CD4-positive, CD25-positive, alpha-beta regulatory T cell (primary cell): ENCODE data around the gene CCDC146. TPM values are rescaled to one million over a fixed set of nuclear protein-coding genes. Genes with fewer than 3 reads are reported as not detected.

ENCODE experiments used
- ATAC-seq, 2 donors: fragments of 150-1000 bp; cut with Tn5 transposase; one replicate each; pipeline ENCODE4 v1.10.0; 2021; ENCODE audit warnings: low read depth in 2 of 2, moderate number of reproducible peaks in 2 of 2, moderate library complexity in 1 of 2
- DNase-seq, 3 donors: peaks; one replicate each; pipeline versions ENCODE4 v3.0.0 to v3.0.0-alpha.2; 2012 to 2022; ENCODE audit warnings: mixed read lengths in 1 of 3
- H3K27ac ChIP-seq: one replicate; pipeline ENCODE4 v1.7.0; 2013; ENCODE audit warnings: mild to moderate bottlenecking, low read length; ENCODE audit not compliant: insufficient read depth, poor library complexity, severe bottlenecking
- H3K27me3 ChIP-seq: one replicate; pipeline ENCODE4 v1.7.0; 2013; ENCODE audit warnings: low read length; ENCODE audit not compliant: control insufficient read depth, insufficient read depth
- H3K36me3 ChIP-seq: one replicate; pipeline ENCODE4 v1.7.0; 2013; ENCODE audit warnings: mild to moderate bottlenecking, low read length, moderate library complexity; ENCODE audit not compliant: control insufficient read depth, insufficient read depth
- H3K4me1 ChIP-seq: 2 replicates; pipeline ENCODE4 v1.7.0; 2013; ENCODE audit warnings: mild to moderate bottlenecking, low read length; ENCODE audit not compliant: insufficient read depth, control insufficient read depth, poor library complexity, severe bottlenecking
- H3K4me3 ChIP-seq: one replicate; pipeline ENCODE4 v1.7.0; 2013; ENCODE audit warnings: low read depth, mild to moderate bottlenecking, low read length, moderate library complexity
- H3K9me3 ChIP-seq, 2 experiments: 1 replicate in 1 of 2; 2 replicates in 1 of 2; pipeline ENCODE4 v1.7.0; 2013; ENCODE audit warnings: low read length in 2 of 2, mild to moderate bottlenecking in 1 of 2, moderate library complexity in 1 of 2; ENCODE audit not compliant: control insufficient read depth in 2 of 2
- H3K27ac Mint-ChIP-seq, 3 donors: one replicate each; pipeline ENCODE4 v1.8.0; 2020 to 2022; ENCODE audit warnings: mild to moderate bottlenecking in 3 of 3, mixed read lengths in 3 of 3, moderate library complexity in 2 of 3
- H3K27me3 Mint-ChIP-seq: one replicate; pipeline ENCODE4 v1.8.0; 2022; ENCODE audit warnings: mild to moderate bottlenecking, mixed read lengths
- H3K36me3 Mint-ChIP-seq: one replicate; pipeline ENCODE4 v1.8.0; 2020; ENCODE audit warnings: mixed read lengths
- H3K4me1 Mint-ChIP-seq, 4 donors: one replicate each; pipeline ENCODE4 v1.8.0; 2020 to 2022; ENCODE audit warnings: mixed read lengths in 4 of 4, mild to moderate bottlenecking in 1 of 4
- H3K4me3 Mint-ChIP-seq, 4 donors: one replicate each; pipeline ENCODE4 v1.8.0; 2020 to 2022; ENCODE audit warnings: mild to moderate bottlenecking in 4 of 4, mixed read lengths in 4 of 4, moderate library complexity in 3 of 4
- H3K9me3 Mint-ChIP-seq, 7 donors: one replicate each; pipeline ENCODE4 v1.8.0; 2020 to 2022; ENCODE audit warnings: mixed read lengths in 7 of 7, mild to moderate bottlenecking in 3 of 7, moderate library complexity in 2 of 7
- polyA plus RNA-seq, 4 donors: library from polyadenylated mRNA; unstranded; fragments of 300-500 nt; fragmentation: Illumina TruSeq; gene quantifications; one replicate each; pipeline ENCODE4 v1.2.3, GENCODE V29; 2021
- total RNA-seq: library from RNA; stranded (reverse); gene quantifications from one replicate; pipeline ENCODE4 v1.2.3, GENCODE V29; 2022

CCDC146 gene
- total and polyA plus RNA-seq, 5 donors from 2014 or later = 1.4 to 20.1 (median 2.9) TPM

GRCh38 chr7:77254429-77254828 lies 132.0 kb downstream of the CCDC146 start:
- ATAC-seq (no peak), DNase-seq (no peak)
- no peak overlapping the region for H3K4me3 ChIP-seq
- H3K27me3 ChIP-seq = no peaks in the 10 kb centered on the region
- H3K27ac ChIP-seq = no peak overlapping the region
- H3K4me3 Mint-ChIP-seq = no peak overlapping the region
- H3K36me3 ChIP-seq = no peaks in the 10 kb centered on the region
- H3K4me1 Mint-ChIP-seq = no peaks in the 10 kb centered on the region
- H3K27me3 Mint-ChIP-seq = no peaks in the 10 kb centered on the region
- H3K36me3 Mint-ChIP-seq = peaks cover 15% of the 10 kb centered on the region
- H3K4me1 ChIP-seq = no peaks in the 10 kb centered on the region
- no peaks in the 10 kb centered on the region for H3K9me3 Mint-ChIP-seq
- no peaks in the 10 kb centered on the region for H3K9me3 ChIP-seq
- no peak overlapping the region for H3K27ac Mint-ChIP-seq

DNA sequence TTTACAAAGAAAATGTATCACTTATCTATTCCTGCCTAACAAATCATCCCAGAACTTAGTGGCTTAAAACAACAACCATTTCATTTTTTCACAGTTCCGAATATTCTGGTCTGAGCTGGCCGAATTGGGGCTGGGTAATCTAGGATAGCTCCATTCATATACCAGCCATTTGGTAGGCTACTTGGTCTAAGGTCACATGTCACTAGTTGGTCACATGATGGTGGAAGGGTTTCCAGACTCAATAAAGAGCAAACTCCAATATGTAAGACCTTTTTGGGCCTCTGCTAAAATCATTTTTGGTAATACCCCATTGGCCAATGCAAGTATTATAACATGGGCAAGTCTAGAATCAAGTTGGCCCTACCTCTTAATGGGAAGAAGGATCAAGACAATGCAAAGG lies 132.5 kb downstream of the CCDC146 start:
- H3K36me3 Mint-ChIP-seq = peaks cover 15% of the 10 kb centered on the region
- Histone ChIP-seq H3K27ac (no peak overlapping the region), H3K36me3 (no peaks in the 10 kb centered on the region), H3K27me3 (no peaks in the 10 kb centered on the region), H3K4me1 (no peaks in the 10 kb centered on the region), H3K9me3 (no peaks in the 10 kb centered on the region), H3K4me3 (no peak overlapping the region)
- no peak overlapping the region for H3K27ac Mint-ChIP-seq
- H3K9me3 Mint-ChIP-seq = peaks cover 0 to 2% (median 0%) of the 10 kb centered on the region in 7 donors
- H3K27me3 Mint-ChIP-seq = no peaks in the 10 kb centered on the region
- H3K4me1 Mint-ChIP-seq = no peaks in the 10 kb centered on the region
- ATAC-seq (no peak), DNase-seq (no peak)
- H3K4me3 Mint-ChIP-seq = no peak overlapping the region

DNA sequence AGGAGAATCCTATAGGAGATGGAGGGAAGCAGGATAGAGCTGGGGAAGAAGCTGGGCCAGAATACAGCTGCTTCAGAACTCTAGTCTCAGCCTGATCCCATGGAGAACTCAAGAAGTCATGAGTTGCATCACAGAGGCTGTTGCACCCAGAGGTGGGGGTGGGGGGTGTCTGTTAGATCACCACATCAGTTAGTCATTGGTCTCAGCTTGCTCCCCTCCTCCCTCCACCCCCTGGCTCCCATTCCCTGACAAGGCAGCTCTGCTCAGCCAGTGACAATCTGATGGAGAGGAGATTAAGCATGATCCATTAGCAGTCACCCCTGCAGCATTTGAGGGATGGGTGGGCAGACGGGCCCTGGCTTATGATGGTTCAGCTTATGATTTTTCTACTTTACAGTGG lies 135.6 kb downstream of the CCDC146 start:
- H3K4me3 Mint-ChIP-seq = no peak overlapping the region
- Histone ChIP-seq H3K27me3 (no peaks in the 10 kb centered on the region), H3K4me3 (no peak overlapping the region), H3K9me3 (no peaks in the 10 kb centered on the region), H3K36me3 (no peaks in the 10 kb centered on the region), H3K4me1 (no peaks in the 10 kb centered on the region), H3K27ac (no peak overlapping the region)
- no peak for ATAC-seq
- H3K27me3 Mint-ChIP-seq = no peaks in the 10 kb centered on the region
- H3K9me3 Mint-ChIP-seq = peaks cover 0 to 2% (median 0%) of the 10 kb centered on the region in 7 donors
- no peak overlapping the region for H3K27ac Mint-ChIP-seq
- H3K4me1 Mint-ChIP-seq = no peaks in the 10 kb centered on the region
- no peak for DNase-seq
- H3K36me3 Mint-ChIP-seq = peaks cover 21% of the 10 kb centered on the region

- DNase-seq (no peak), ATAC-seq (no peak)
- Histone ChIP-seq H3K4me3 (no peak overlapping the region), H3K4me1 (no peaks in the 10 kb centered on the region), H3K27ac (no peak overlapping the region), H3K27me3 (no peaks in the 10 kb centered on the region), H3K36me3 (no peaks in the 10 kb centered on the region), H3K9me3 (no peaks in the 10 kb centered on the region)
- Mint-ChIP-seq H3K27me3 (no peaks in the 10 kb centered on the region), H3K27ac (no peak overlapping the region), H3K4me3 (no peak overlapping the region), H3K4me1 (no peaks in the 10 kb centered on the region), H3K36me3 (peaks cover 21% of the 10 kb centered on the region), H3K9me3 (peaks cover 0 to 2% (median 0%) of the 10 kb centered on the region in 7 donors)
These were observed 136.2 kb downstream of the CCDC146 start for GRCh38 chr7:77258593-77258992.

DNA sequence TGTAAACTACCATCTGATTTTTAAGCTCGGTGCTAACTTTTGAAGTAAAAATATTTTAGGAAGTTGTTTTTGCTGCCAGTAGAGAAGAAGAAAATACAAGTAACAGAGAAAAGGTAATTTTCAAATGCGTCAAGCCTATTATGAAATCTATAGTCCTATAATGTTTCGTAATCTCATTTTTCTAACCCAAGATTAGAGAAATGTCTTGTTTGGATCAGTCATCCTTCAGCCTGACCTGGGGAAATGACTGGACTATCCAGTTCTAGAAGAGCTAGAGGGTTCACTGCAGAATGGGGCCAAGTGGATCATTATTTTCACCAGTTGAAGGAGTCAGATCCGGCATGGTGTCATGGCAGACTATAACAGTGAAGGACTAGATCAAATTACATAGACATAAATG lies 139.9 kb downstream of the CCDC146 start:
- no peaks in the 10 kb centered on the region for H3K9me3 ChIP-seq
- Mint-ChIP-seq H3K4me3 (no peak overlapping the region), H3K4me1 (peaks cover 0 to 13% (median 5%) of the 10 kb centered on the region in 4 donors), H3K27ac (no peak overlapping the region), H3K9me3 (peaks cover 0 to 2% (median 0%) of the 10 kb centered on the region in 7 donors), H3K27me3 (no peaks in the 10 kb centered on the region), H3K36me3 (peaks cover 13% of the 10 kb centered on the region)
- no peaks in the 10 kb centered on the region for H3K27me3 ChIP-seq
- H3K4me1 ChIP-seq = no peaks in the 10 kb centered on the region
- no peaks in the 10 kb centered on the region for H3K36me3 ChIP-seq
- ATAC-seq (no peak), DNase-seq (no peak)
- H3K4me3 ChIP-seq = no peak overlapping the region
- no peak overlapping the region for H3K27ac ChIP-seq

GRCh38 chr7:77265666-77266065 lies 143.3 kb downstream of the CCDC146 start:
- peak overlapping the region in 1 of 3 donors; percentile 28 for H3K27ac Mint-ChIP-seq
- Histone ChIP-seq H3K4me3 (no peak overlapping the region), H3K4me1 (no peaks in the 10 kb centered on the region), H3K36me3 (no peaks in the 10 kb centered on the region), H3K27ac (no peak overlapping the region), H3K9me3 (no peaks in the 10 kb centered on the region), H3K27me3 (no peaks in the 10 kb centered on the region)
- DNase-seq (no peak), ATAC-seq (no peak)
- H3K9me3 Mint-ChIP-seq = no peaks in the 10 kb centered on the region
- peaks cover 23% of the 10 kb centered on the region for H3K36me3 Mint-ChIP-seq
- H3K4me1 Mint-ChIP-seq = peaks cover 0 to 17% (median 7%) of the 10 kb centered on the region in 4 donors
- H3K4me3 Mint-ChIP-seq = no peak overlapping the region
- H3K27me3 Mint-ChIP-seq = no peaks in the 10 kb centered on the region

- no peak overlapping the region for H3K4me3 ChIP-seq
- no peaks in the 10 kb centered on the region for H3K36me3 ChIP-seq
- DNase-seq (peak in 1 of 3 donors; percentile 52), ATAC-seq (no peak)
- Mint-ChIP-seq H3K36me3 (peaks cover 23% of the 10 kb centered on the region), H3K27ac (peak overlapping the region in 1 of 3 donors; percentile 28), H3K27me3 (no peaks in the 10 kb centered on the region), H3K4me1 (peaks cover 0 to 17% (median 7%) of the 10 kb centered on the region in 4 donors), H3K4me3 (no peak overlapping the region), H3K9me3 (no peaks in the 10 kb centered on the region)
- H3K4me1 ChIP-seq = no peaks in the 10 kb centered on the region
- no peaks in the 10 kb centered on the region for H3K9me3 ChIP-seq
- no peaks in the 10 kb centered on the region for H3K27me3 ChIP-seq
- no peak overlapping the region for H3K27ac ChIP-seq
These were observed 143.9 kb downstream of the CCDC146 start for GRCh38 chr7:77266291-77266794.

GRCh38 chr7:77269360-77270093 lies 147.1 kb downstream of the CCDC146 start:
- peaks cover 0 to 16% (median 7%) of the 10 kb centered on the region in 4 donors for H3K4me1 Mint-ChIP-seq
- ATAC-seq (no peak), DNase-seq (no peak)
- Histone ChIP-seq H3K27me3 (no peaks in the 10 kb centered on the region), H3K4me1 (no peaks in the 10 kb centered on the region), H3K36me3 (peaks cover 1% of the 10 kb centered on the region), H3K9me3 (no peaks in the 10 kb centered on the region), H3K4me3 (no peak overlapping the region), H3K27ac (no peak overlapping the region)
- H3K27ac Mint-ChIP-seq = no peak overlapping the region
- no peaks in the 10 kb centered on the region for H3K27me3 Mint-ChIP-seq
- no peak overlapping the region for H3K4me3 Mint-ChIP-seq
- peaks cover 22% of the 10 kb centered on the region for H3K36me3 Mint-ChIP-seq
- H3K9me3 Mint-ChIP-seq = no peaks in the 10 kb centered on the region
